A549 (cell line): ENCODE results near the gene PRR5. TPM values are rescaled to one million over a fixed set of nuclear protein-coding genes. Genes with fewer than 3 reads are reported as not detected.

Experiments used
- ATAC-seq, 2 experiments: fragments of 200-7000 bp in 1 of 2; fragments of >200 bp in 1 of 2; cut with Nextera tagmentation in 1 of 2; cut with Tn5 transposase in 1 of 2; 3 replicates each; pipeline versions ENCODE4 v1.8.0 to v1.9.1; 2018 to 2020; ENCODE audit warnings: mild to moderate bottlenecking in 1 of 2, moderate library complexity in 1 of 2
- CTCF ChIA-PET: fragments of 300-600 bp; sonication (Branson Sonifier 250); formaldehyde crosslinking; extraction: SDS; loops from one replicate; lab custom pipeline; 2021; ENCODE audit warnings: antibody characterized with exemption, inconsistent platforms; lab: Yijun Ruan, JAX
- POLR2A ChIA-PET: fragments of 350-600 bp; formaldehyde crosslinking; extraction: SDS; loops from one replicate; lab custom pipeline; 2021; ENCODE audit warnings: antibody characterized with exemption, inconsistent platforms; lab: Yijun Ruan, JAX
- DNase-seq, 2 experiments: peaks; one replicate each; pipeline versions ENCODE4 v3.0.0 to v3.0.0-alpha.2; 2011 to 2016; ENCODE audit warnings: low read depth in 1 of 2, low spot score in 1 of 2
- FAIRE-seq: peaks from 2 replicates; lab custom pipeline; 2011; peaks lifted over from hg19 to GRCh38; lab: Jason Lieb, UNC
- H3K27ac ChIP-seq, 2 experiments: fragments of >200 bp; sonication (Bioruptor Twin); formaldehyde crosslinking; 3 replicates each; pipeline ENCODE4 v1.5.1; 2016 to 2017
- H3K4me1 ChIP-seq: fragments of >200 bp; sonication (Bioruptor Twin); formaldehyde crosslinking; 3 replicates; pipeline ENCODE4 v1.6.1; 2016
- H3K4me2 ChIP-seq: fragments of >200 bp; sonication (Bioruptor Twin); formaldehyde crosslinking; 3 replicates; pipeline ENCODE4 v1.6.1; 2016
- H3K4me3 ChIP-seq: fragments of >200 bp; sonication (Bioruptor Twin); formaldehyde crosslinking; 3 replicates; pipeline ENCODE4 v1.5.1; 2016
- H3K9me3 ChIP-seq: fragments of >200 bp; sonication (Bioruptor Twin); formaldehyde crosslinking; 3 replicates; pipeline ENCODE4 v1.6.1; 2016
- CEBPB ChIP-seq, 2 experiments: fragments of >200 bp in 1 of 2; sonication (Bioruptor Twin) in 1 of 2; formaldehyde crosslinking in 1 of 2; IDR thresholded peaks; 2 replicates each; pipeline ENCODE4 v1.6.1; 2012 to 2016
- CHD2 ChIP-seq: fragments of 150-350 bp; IDR thresholded peaks from 2 replicates; pipeline ENCODE4 v1.6.1; 2014; ENCODE audit warnings: low read length; ENCODE audit not compliant: partially characterized antibody
- EHF ChIP-seq: fragments of 250-450 bp; sonication (Bioruptor Pico); IDR thresholded peaks from 2 replicates; pipeline ENCODE4 v1.5.0; 2020; ENCODE audit warnings: mild to moderate bottlenecking
- ELK1 ChIP-seq: fragments of 150-350 bp; IDR thresholded peaks from 2 replicates; pipeline ENCODE4 v1.6.1; 2014; ENCODE audit warnings: low read depth, mild to moderate bottlenecking, low read length
- FOSL2 ChIP-seq, 2 experiments: fragments of 450-650 bp in 1 of 2; fragments of >200 bp in 1 of 2; sonication (Bioruptor Twin) in 1 of 2; formaldehyde crosslinking; IDR thresholded peaks; 2 replicates each; pipeline versions ENCODE4 v1.5.0 to v1.6.1; 2016 to 2020; ENCODE audit warnings: mild to moderate bottlenecking in 1 of 2, moderate library complexity in 1 of 2
- GATA3 ChIP-seq: IDR thresholded peaks from 2 replicates; pipeline ENCODE4 v1.6.1; 2012; ENCODE audit warnings: borderline replicate concordance
- HDAC2 ChIP-seq: fragments of 200-600 bp; sonication (generic); IDR thresholded peaks from 2 replicates; pipeline ENCODE4 v1.6.1; 2016
- HES2 ChIP-seq: fragments of >200 bp; sonication (Bioruptor Twin); formaldehyde crosslinking; IDR thresholded peaks from 2 replicates; pipeline ENCODE4 v1.6.1; 2016
- HMGXB4 ChIP-seq: fragments of 250-450 bp; sonication (Bioruptor Pico); IDR thresholded peaks from 2 replicates; pipeline ENCODE4 v1.5.0; 2021; ENCODE audit warnings: mild to moderate bottlenecking, moderate library complexity, borderline replicate concordance
- HOXB5 ChIP-seq: fragments of 250-450 bp; sonication (Bioruptor Pico); IDR thresholded peaks from 2 replicates; pipeline ENCODE4 v1.5.0; 2020; ENCODE audit warnings: mild to moderate bottlenecking, moderate library complexity
- JUNB ChIP-seq: fragments of >200 bp; sonication (Bioruptor Twin); formaldehyde crosslinking; IDR thresholded peaks from 2 replicates; pipeline ENCODE4 v1.6.1; 2016
- KDM5A ChIP-seq: fragments of 200-600 bp; sonication (generic); IDR thresholded peaks from 2 replicates; pipeline ENCODE4 v1.6.1; 2016; ENCODE audit warnings: antibody characterized with exemption, mild to moderate bottlenecking
- MYC ChIP-seq: IDR thresholded peaks from 2 replicates; pipeline ENCODE4 v1.6.1; 2012; ENCODE audit warnings: mild to moderate bottlenecking, inconsistent platforms, low read length, improper control_type of control experiment, borderline replicate concordance
- NFE2L2 ChIP-seq: fragments of 150-350 bp; conservative IDR thresholded peaks from 2 replicates; pipeline ENCODE4 v1.6.1; 2014; ENCODE audit warnings: low read length
- PBX3 ChIP-seq: IDR thresholded peaks from 2 replicates; pipeline ENCODE4 v1.6.1; 2012
- PHF8 ChIP-seq: fragments of 200-600 bp; sonication (generic); IDR thresholded peaks from 2 replicates; pipeline ENCODE4 v1.6.1; 2016; ENCODE audit warnings: low read depth, mild to moderate bottlenecking, antibody characterized with exemption, moderate library complexity, borderline replicate concordance
- RNF2 ChIP-seq: fragments of 200-600 bp; sonication (generic); IDR thresholded peaks from 2 replicates; pipeline ENCODE4 v1.6.1; 2016; ENCODE audit warnings: low read depth, mild to moderate bottlenecking, antibody characterized with exemption, moderate library complexity, borderline replicate concordance
- SMC3 ChIP-seq: fragments of >200 bp; sonication (Bioruptor Twin); formaldehyde crosslinking; IDR thresholded peaks from 3 replicates; pipeline ENCODE4 v1.6.1; 2018; ENCODE audit warnings: inconsistent platforms
- USF2 ChIP-seq: fragments of 450-650 bp; IDR thresholded peaks from 2 replicates; pipeline ENCODE4 v1.6.1; 2014; ENCODE audit warnings: antibody characterized with exemption
- WGBS: methylation state at CpG from one replicate; pipeline ENCODE4 v1.1.6; 2017; ENCODE audit errors: missing lambda C conversion rate; 5-methylcytosine and 5-hydroxymethylcytosine counted together
- polyA plus RNA-seq, 4 experiments: library from polyadenylated mRNA; depleted of rRNA in 3 of 4; stranded (reverse); fragments of >200 nt; fragmentation: RNase III in 1 of 4; extraction: RNeasy Plus Mini Kit Qiagen cat#74134 plus additional on column Dnase treatment in 1 of 4; gene quantifications; 2 replicates in 3 of 4; 3 replicates in 1 of 4; pipeline ENCODE4 v1.2.3, GENCODE V29; 2011 to 2017

PRR5 gene
- polyA plus RNA-seq, 2 of the 4 experiments (the other 2 are of a cell fraction), result 7.1 to 19.5 TPM

GRCh38 chr22:44764974-44765373 lies 63.0 kb downstream of the PRR5 start:
- CTCF ChIA-PET, result interaction anchor here (0.6 kb wide), 1 partner anchor 12 kb away, joined by 3 read pairs; no protein-coding TSS in a partner anchor

GRCh38 chr22:44765571-44766285 lies 63.7 kb downstream of the PRR5 start:
- TF ChIP-seq HOXB5 (no peak), GATA3 (no peak), SMC3 (no peak)
- Histone ChIP-seq H3K4me2 (no peak overlapping the region), H3K4me1 (no peaks in the 10 kb centered on the region), H3K27ac (no peak overlapping the region), H3K9me3 (no peaks in the 10 kb centered on the region), H3K4me3 (no peak overlapping the region)
- ChIA-PET POLR2A (no interaction called here), CTCF (interaction anchor here (0.6 kb wide), 1 partner anchor 12 kb away, joined by 3 read pairs; no protein-coding TSS in a partner anchor)
- FAIRE-seq (no peak), ATAC-seq (no peak), DNase-seq (no peak)
- WGBS, result 86% methylated on average over 10 of the region's 23 CpGs

More at GRCh38 chr22:44764974-44765373, 63.0 kb downstream of the PRR5 start:
- no peak overlapping the region for H3K27ac ChIP-seq
- WGBS, result 72% methylated on average over 4 of the region's 4 CpGs
- FAIRE-seq (no peak), ATAC-seq (no peak), DNase-seq (no peak)
- no peaks in the 10 kb centered on the region for H3K4me1 ChIP-seq
- no peak overlapping the region for H3K4me2 ChIP-seq
- H3K9me3 ChIP-seq, result no peaks in the 10 kb centered on the region
- TF ChIP-seq NFE2L2, result no peak
- TF ChIP-seq CHD2, result no peak
- no peak for TF ChIP-seq EHF (CRISPR knock-in tag)
- no peak for TF ChIP-seq HMGXB4
- TF ChIP-seq FOSL2 (IDR thresholded peaks at IDR 0.05), result no peak
- no peak for TF ChIP-seq FOSL2 (CRISPR knock-in tag; IDR thresholded peaks at IDR 0.05)
- no peak overlapping the region for H3K4me3 ChIP-seq
- POLR2A ChIA-PET, result no interaction called here

- TF ChIP-seq MYC (no peak), CHD2 (no peak), NFE2L2 (no peak), KDM5A (no peak), HES2 (no peak), HDAC2 (no peak), PBX3 (no peak), CEBPB (IDR thresholded peaks at IDR 0.05) (no peak), RNF2 (no peak), JUNB (no peak)
- CTCF ChIA-PET, result no interaction called here
Observed at GRCh38 chr22:44773082-44773481, 71.1 kb downstream of the PRR5 start.

GRCh38 chr22:44775862-44776261 lies 73.9 kb downstream of the PRR5 start:
- CTCF ChIA-PET, result no interaction called here

More at GRCh38 chr22:44773082-44773481, 71.1 kb downstream of the PRR5 start:
- ATAC-seq (no peak), DNase-seq (no peak), FAIRE-seq (no peak)
- POLR2A ChIA-PET, result no interaction called here
- no peak overlapping the region for H3K4me2 ChIP-seq
- no peak overlapping the region for H3K4me3 ChIP-seq
- H3K9me3 ChIP-seq, result no peaks in the 10 kb centered on the region
- WGBS, result 89% methylated on average over 1 of the region's 1 CpG
- no peak overlapping the region for H3K27ac ChIP-seq
- H3K4me1 ChIP-seq, result no peaks in the 10 kb centered on the region

More at GRCh38 chr22:44775862-44776261, 73.9 kb downstream of the PRR5 start:
- POLR2A ChIA-PET, result no interaction called here
- Histone ChIP-seq H3K4me1 (no peaks in the 10 kb centered on the region), H3K9me3 (no peaks in the 10 kb centered on the region), H3K27ac (no peak overlapping the region), H3K4me3 (no peak overlapping the region), H3K4me2 (no peak overlapping the region)
- no peak for DNase-seq
- FAIRE-seq, result no peak
- TF ChIP-seq USF2, result no peak
- TF ChIP-seq PHF8, result no peak
- TF ChIP-seq SMC3, result no peak
- TF ChIP-seq ELK1, result no peak
- no peak for ATAC-seq
- 80% methylated on average over 3 of the region's 5 CpGs for WGBS
